Endothelial cell of umbilical vein (primary cell): Measurements from ENCODE around the gene TXNDC2.

Experiments used
- EZH2 ChIP-seq: IDR thresholded peaks from 2 replicates; pipeline ENCODE4 v1.6.1; 2012; ENCODE audit warnings: borderline replicate concordance, low read depth, mild to moderate bottlenecking, moderate library complexity, low read length, inconsistent platforms; ENCODE audit not compliant: severe bottlenecking
- POLR2A ChIP-seq: IDR thresholded peaks from 2 replicates; pipeline ENCODE4 v1.6.1; 2012; ENCODE audit warnings: low read depth, mild to moderate bottlenecking, control low read depth, low read length
- POLR2AphosphoS5 ChIP-seq: IDR thresholded peaks from 2 replicates; pipeline ENCODE4 v1.6.1; 2012; ENCODE audit warnings: low read depth, mild to moderate bottlenecking, control low read depth, low read length, moderate library complexity; ENCODE audit not compliant: insufficient read depth
- TF ChIP-seq, protein P1 (sequence below), 2 donors: IDR thresholded peaks; 1 replicate in 1 of 2; 2 replicates in 1 of 2; pipeline ENCODE4 v1.5.1; 2011; ENCODE audit warnings: low read length in 2 of 2, mild to moderate bottlenecking in 2 of 2, moderate library complexity in 2 of 2, control low read depth in 1 of 2, inconsistent platforms in 1 of 2, low read depth in 1 of 2; ENCODE audit not compliant: insufficient read depth in 1 of 2; ENCODE audit errors: extremely low read depth in 1 of 2
- TF ChIP-seq, protein P2 (sequence below): IDR thresholded peaks from 2 replicates; pipeline ENCODE4 v1.6.1; 2011; ENCODE audit not compliant: insufficient read depth, insufficient read length

GRCh38 chr18:9902832-9903231 is 17.1 kb downstream of the TXNDC2 start:
- TF ChIP-seq POLR2AphosphoS5: no peak
- TF ChIP-seq, protein P1, sequence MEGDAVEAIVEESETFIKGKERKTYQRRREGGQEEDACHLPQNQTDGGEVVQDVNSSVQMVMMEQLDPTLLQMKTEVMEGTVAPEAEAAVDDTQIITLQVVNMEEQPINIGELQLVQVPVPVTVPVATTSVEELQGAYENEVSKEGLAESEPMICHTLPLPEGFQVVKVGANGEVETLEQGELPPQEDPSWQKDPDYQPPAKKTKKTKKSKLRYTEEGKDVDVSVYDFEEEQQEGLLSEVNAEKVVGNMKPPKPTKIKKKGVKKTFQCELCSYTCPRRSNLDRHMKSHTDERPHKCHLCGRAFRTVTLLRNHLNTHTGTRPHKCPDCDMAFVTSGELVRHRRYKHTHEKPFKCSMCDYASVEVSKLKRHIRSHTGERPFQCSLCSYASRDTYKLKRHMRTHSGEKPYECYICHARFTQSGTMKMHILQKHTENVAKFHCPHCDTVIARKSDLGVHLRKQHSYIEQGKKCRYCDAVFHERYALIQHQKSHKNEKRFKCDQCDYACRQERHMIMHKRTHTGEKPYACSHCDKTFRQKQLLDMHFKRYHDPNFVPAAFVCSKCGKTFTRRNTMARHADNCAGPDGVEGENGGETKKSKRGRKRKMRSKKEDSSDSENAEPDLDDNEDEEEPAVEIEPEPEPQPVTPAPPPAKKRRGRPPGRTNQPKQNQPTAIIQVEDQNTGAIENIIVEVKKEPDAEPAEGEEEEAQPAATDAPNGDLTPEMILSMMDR (IDR thresholded peaks at IDR 0.05; ENCODE audit: extremely low read depth in 1 of 2, insufficient read depth in 1 of 2, low read depth in 1 of 2, low read length in 2 of 2): no peak
- TF ChIP-seq POLR2A: no peak
- no peak for TF ChIP-seq EZH2
- TF ChIP-seq, protein P2, sequence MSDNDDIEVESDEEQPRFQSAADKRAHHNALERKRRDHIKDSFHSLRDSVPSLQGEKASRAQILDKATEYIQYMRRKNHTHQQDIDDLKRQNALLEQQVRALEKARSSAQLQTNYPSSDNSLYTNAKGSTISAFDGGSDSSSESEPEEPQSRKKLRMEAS: no peak
